Measurements from ENCODE around the gene DIP2C. TPM values are rescaled to one million over a fixed set of nuclear protein-coding genes. Genes with fewer than 3 reads are reported as not detected.
"Not testable (repeated sequence)": the region's sequence is repeated elsewhere in the genome, so short reads cannot be mapped to it uniquely, and the experiment has no call there.

The DIP2C gene
- total RNA-seq, 1 experiment from 2014 or later = 4.9 TPM

- no peak for DNase-seq (ENCODE audit: low read depth)
- in situ Hi-C loops (cut with HindIII; ENCODE audit: low pct_unique_long_range_greater_than_20kb, low sequenced_read_pairs) = no loop called here
These were observed 91.5 kb downstream of the DIP2C start for GRCh38 chr10:597976-598375.

- DNase-seq (ENCODE audit: low read depth) = no peak
- in situ Hi-C loops (cut with HindIII; ENCODE audit: low pct_unique_long_range_greater_than_20kb, low sequenced_read_pairs) = no loop called here
These were observed 92.6 kb downstream of the DIP2C start for GRCh38 chr10:596725-597345.

GRCh38 chr10:596131-596530 is 93.3 kb downstream of the DIP2C start:
- in situ Hi-C loops (cut with HindIII; ENCODE audit: low pct_unique_long_range_greater_than_20kb, low sequenced_read_pairs); DNase-seq (ENCODE audit: low read depth): not testable (repeated sequence)

GRCh38 chr10:595473-595872 is 94.0 kb downstream of the DIP2C start:
- DNase-seq (ENCODE audit: low read depth) = no peak
- in situ Hi-C loops (cut with HindIII; ENCODE audit: low pct_unique_long_range_greater_than_20kb, low sequenced_read_pairs) = no loop called here

- no peak for DNase-seq (ENCODE audit: low read depth)
- in situ Hi-C loops (cut with HindIII; ENCODE audit: low pct_unique_long_range_greater_than_20kb, low sequenced_read_pairs) = no loop called here
These were observed 94.7 kb downstream of the DIP2C start for GRCh38 chr10:594584-595270.

- no peak for DNase-seq (ENCODE audit: low read depth)
- in situ Hi-C loops (cut with HindIII; ENCODE audit: low pct_unique_long_range_greater_than_20kb, low sequenced_read_pairs) = no loop called here
These were observed 95.5 kb downstream of the DIP2C start for GRCh38 chr10:593901-594457.

- in situ Hi-C loops (cut with HindIII; ENCODE audit: low pct_unique_long_range_greater_than_20kb, low sequenced_read_pairs) = no loop called here
- no peak for DNase-seq (ENCODE audit: low read depth)
These were observed 96.0 kb downstream of the DIP2C start for GRCh38 chr10:593421-593820.

- in situ Hi-C loops (cut with HindIII; ENCODE audit: low pct_unique_long_range_greater_than_20kb, low sequenced_read_pairs) = no loop called here
- DNase-seq (ENCODE audit: low read depth) = no peak
These were observed 96.5 kb downstream of the DIP2C start for GRCh38 chr10:593016-593415.

GRCh38 chr10:591646-592045 is 97.8 kb downstream of the DIP2C start:
- in situ Hi-C loops (cut with HindIII; ENCODE audit: low pct_unique_long_range_greater_than_20kb, low sequenced_read_pairs) = no loop called here
- DNase-seq (ENCODE audit: low read depth) = no peak

- DNase-seq (ENCODE audit: low read depth) = no peak
- in situ Hi-C loops (cut with HindIII; ENCODE audit: low pct_unique_long_range_greater_than_20kb, low sequenced_read_pairs) = no loop called here
These were observed 98.7 kb downstream of the DIP2C start for GRCh38 chr10:590721-591120.

- in situ Hi-C loops (cut with HindIII; ENCODE audit: low pct_unique_long_range_greater_than_20kb, low sequenced_read_pairs) = no loop called here
- no peak for DNase-seq (ENCODE audit: low read depth)
These were observed 99.3 kb downstream of the DIP2C start for GRCh38 chr10:589961-590680.

- no peak for DNase-seq (ENCODE audit: low read depth)
- in situ Hi-C loops (cut with HindIII; ENCODE audit: low pct_unique_long_range_greater_than_20kb, low sequenced_read_pairs) = no loop called here
These were observed 101.0 kb downstream of the DIP2C start for GRCh38 chr10:588246-589165.

- in situ Hi-C loops (cut with HindIII; ENCODE audit: low pct_unique_long_range_greater_than_20kb, low sequenced_read_pairs) = no loop called here
- no peak for DNase-seq (ENCODE audit: low read depth)
These were observed 102.8 kb downstream of the DIP2C start for GRCh38 chr10:586716-587115.

GRCh38 chr10:586151-586550 is 103.3 kb downstream of the DIP2C start:
- DNase-seq (ENCODE audit: low read depth) = no peak
- in situ Hi-C loops (cut with HindIII; ENCODE audit: low pct_unique_long_range_greater_than_20kb, low sequenced_read_pairs) = no loop called here

GRCh38 chr10:585502-585901 is 104.0 kb downstream of the DIP2C start:
- DNase-seq (ENCODE audit: low read depth) = no peak
- in situ Hi-C loops (cut with HindIII; ENCODE audit: low pct_unique_long_range_greater_than_20kb, low sequenced_read_pairs) = no loop called here

- DNase-seq (ENCODE audit: low read depth); in situ Hi-C loops (cut with HindIII; ENCODE audit: low pct_unique_long_range_greater_than_20kb, low sequenced_read_pairs): not testable (repeated sequence)
These were observed 104.8 kb downstream of the DIP2C start for GRCh38 chr10:584497-585290.

- DNase-seq (ENCODE audit: low read depth) = no peak
- in situ Hi-C loops (cut with HindIII; ENCODE audit: low pct_unique_long_range_greater_than_20kb, low sequenced_read_pairs) = no loop called here
These were observed 106.0 kb downstream of the DIP2C start for GRCh38 chr10:583433-583832.
